HG02943 (cell line): ENCODE measurements around the gene DUSP12.

Experiments
- ATAC-seq: cut with Tn5 transposase; IDR thresholded peaks from one replicate; pipeline ENCODE4 v1.9.1; 2021; ENCODE audit warnings: mild to moderate bottlenecking, low read depth, moderate library complexity; ENCODE audit not compliant: unreplicated experiment

DUSP12 gene

GRCh38 chr1:161726473-161727255 is 22.9 kb upstream of the DUSP12 start:
- peak; percentile 47 for ATAC-seq

GRCh38 chr1:161727256-161727924 is 22.2 kb upstream of the DUSP12 start:
- ATAC-seq = no peak

- ATAC-seq = no peak
Observed at GRCh38 chr1:161728376-161729226, 21.0 kb upstream of the DUSP12 start.

GRCh38 chr1:161730050-161730564 is 19.5 kb upstream of the DUSP12 start:
- ATAC-seq = no peak

- no peak for ATAC-seq
Observed at GRCh38 chr1:161731241-161731640, 18.3 kb upstream of the DUSP12 start.

- ATAC-seq = no peak
Observed at GRCh38 chr1:161731981-161732718, 17.4 kb upstream of the DUSP12 start.

GRCh38 chr1:161733526-161733925 is 16.1 kb upstream of the DUSP12 start:
- ATAC-seq = no peak

GRCh38 chr1:161735837-161736236 is 13.7 kb upstream of the DUSP12 start:
- ATAC-seq = no peak

- ATAC-seq = no peak
Observed at GRCh38 chr1:161736335-161736969, 13.1 kb upstream of the DUSP12 start.

- ATAC-seq = no peak
Observed at GRCh38 chr1:161737625-161738024, 12.0 kb upstream of the DUSP12 start.

GRCh38 chr1:161738627-161739287 is 10.8 kb upstream of the DUSP12 start:
- ATAC-seq = peak; percentile 63

GRCh38 chr1:161739865-161740566 is 9.6 kb upstream of the DUSP12 start:
- no peak for ATAC-seq

GRCh38 chr1:161740921-161741320 is 8.7 kb upstream of the DUSP12 start:
- ATAC-seq = no peak

GRCh38 chr1:161743231-161743630 is 6.4 kb upstream of the DUSP12 start:
- no peak for ATAC-seq

- ATAC-seq = no peak
Observed at GRCh38 chr1:161747801-161748200, 1.8 kb upstream of the DUSP12 start.

GRCh38 chr1:161763522-161764098 is 14.0 kb downstream of the DUSP12 start:
- no peak for ATAC-seq

- ATAC-seq = no peak
Observed at GRCh38 chr1:161766102-161766981, 16.8 kb downstream of the DUSP12 start, which contains the start of gene ATF6. Gene ATF6 (plus strand): TSS chr1:161766320. CDS start chr1:161766361, 41 bp downstream.
